GM18498 (cell line): ENCODE measurements around the gene KHNYN.
"Not testable (repeated sequence)": the region's sequence is repeated elsewhere in the genome, so short reads cannot be mapped to it uniquely, and the experiment has no call there.

ENCODE experiments used
- ATAC-seq: cut with Tn5 transposase; IDR thresholded peaks from one replicate; pipeline ENCODE4 v1.9.1; 2021; ENCODE audit warnings: mild to moderate bottlenecking, moderate library complexity; ENCODE audit not compliant: unreplicated experiment

Gene KHNYN

DNA sequence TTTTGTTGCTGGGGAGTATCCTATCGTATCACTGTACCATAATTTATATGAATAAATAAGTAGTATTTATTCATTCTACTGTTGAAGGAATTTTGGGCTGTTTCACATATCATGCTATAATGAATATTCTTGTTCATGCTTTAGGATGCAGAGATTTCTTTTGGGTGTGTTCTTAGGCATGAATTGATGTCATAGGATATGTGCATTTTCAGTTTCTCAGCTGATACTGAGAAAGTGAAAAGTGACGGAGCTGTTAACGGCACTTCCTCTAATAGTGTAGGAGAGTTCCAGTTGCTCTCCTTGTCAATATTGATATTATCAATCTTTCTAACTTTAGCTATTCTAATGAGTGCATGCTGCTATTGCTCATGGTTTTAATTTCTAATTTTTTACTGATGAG lies 36.1 kb downstream of the KHNYN start:
- no peak for ATAC-seq

DNA sequence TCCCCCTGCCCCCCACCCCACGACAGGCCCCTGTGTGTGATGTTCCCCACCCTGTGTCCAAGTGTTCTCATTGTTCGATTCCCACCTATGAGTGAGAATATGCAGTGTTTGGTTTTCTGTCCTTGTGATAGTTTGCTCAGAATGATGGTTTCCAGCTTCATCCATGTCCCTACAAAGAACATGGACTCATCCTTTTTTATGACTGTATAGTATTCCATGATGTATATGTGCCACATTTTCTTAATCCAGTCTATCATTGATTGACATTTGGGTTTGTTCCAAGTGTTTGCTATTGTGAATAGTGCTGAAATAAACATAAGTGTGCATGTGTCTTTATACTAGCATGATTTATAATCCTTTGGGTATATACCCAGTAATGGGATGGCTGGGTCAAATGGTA lies 40.7 kb downstream of the KHNYN start:
- not testable (repeated sequence) for ATAC-seq

DNA sequence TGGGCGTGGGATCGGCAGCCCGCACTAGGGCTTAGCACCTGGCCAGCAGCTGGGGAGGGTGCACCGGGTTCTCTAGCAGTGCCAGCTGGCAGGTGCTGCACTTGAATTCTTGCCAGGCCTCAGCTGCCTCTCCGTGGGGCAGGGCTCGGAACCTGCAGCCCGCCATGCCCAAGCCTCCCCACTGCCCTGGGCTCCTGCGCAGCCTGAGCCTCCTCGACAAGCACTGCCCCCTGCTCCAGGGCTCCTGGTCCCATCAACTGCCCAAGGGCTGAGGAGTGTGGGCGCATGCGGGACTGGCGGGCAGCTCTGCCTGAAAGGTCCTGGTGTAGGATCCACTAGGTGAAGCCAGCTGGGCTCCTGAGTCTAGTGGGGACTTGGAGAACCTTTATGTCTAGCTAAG lies 43.5 kb downstream of the KHNYN start:
- no peak for ATAC-seq

DNA sequence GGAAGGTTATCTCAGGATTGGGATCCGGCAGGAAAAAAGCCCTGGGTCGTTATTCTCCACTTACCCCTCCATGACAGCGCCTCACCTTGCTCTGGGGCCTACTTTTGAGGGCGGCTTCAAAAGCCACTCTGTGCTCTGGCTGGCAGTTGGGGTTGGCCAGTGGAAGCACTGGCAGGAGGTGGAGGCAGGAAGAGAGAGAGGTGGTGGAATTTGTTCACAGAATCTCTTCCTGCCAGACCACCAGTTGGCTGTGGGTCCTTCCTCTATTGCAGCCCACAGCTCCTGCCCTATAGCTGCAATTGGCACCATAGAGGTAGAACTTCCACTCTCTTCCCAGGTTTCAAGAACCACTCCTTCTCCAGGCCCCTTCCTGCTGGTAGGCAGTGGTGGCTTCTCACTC lies 45.5 kb downstream of the KHNYN start:
- no peak for ATAC-seq

DNA sequence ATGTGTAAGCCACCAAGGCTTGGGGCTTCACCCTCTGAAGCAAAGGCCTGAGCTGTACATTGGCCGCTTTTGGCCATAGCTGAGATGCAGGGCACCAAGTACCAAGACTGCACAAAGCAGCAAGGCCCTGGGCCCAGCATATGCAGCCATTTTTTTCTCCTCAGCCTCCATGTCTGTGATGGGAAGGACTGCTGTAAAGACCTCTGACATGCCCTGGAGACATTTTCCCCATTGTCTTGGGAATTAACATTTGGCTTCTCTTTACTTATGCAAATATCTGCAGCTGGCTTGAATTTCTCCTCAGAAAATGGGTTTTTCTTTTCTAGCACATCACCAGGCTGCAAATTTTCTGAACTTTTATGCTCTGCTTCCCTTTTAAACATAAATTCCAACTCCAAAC lies 50.2 kb downstream of the KHNYN start:
- not testable (repeated sequence) for ATAC-seq

DNA sequence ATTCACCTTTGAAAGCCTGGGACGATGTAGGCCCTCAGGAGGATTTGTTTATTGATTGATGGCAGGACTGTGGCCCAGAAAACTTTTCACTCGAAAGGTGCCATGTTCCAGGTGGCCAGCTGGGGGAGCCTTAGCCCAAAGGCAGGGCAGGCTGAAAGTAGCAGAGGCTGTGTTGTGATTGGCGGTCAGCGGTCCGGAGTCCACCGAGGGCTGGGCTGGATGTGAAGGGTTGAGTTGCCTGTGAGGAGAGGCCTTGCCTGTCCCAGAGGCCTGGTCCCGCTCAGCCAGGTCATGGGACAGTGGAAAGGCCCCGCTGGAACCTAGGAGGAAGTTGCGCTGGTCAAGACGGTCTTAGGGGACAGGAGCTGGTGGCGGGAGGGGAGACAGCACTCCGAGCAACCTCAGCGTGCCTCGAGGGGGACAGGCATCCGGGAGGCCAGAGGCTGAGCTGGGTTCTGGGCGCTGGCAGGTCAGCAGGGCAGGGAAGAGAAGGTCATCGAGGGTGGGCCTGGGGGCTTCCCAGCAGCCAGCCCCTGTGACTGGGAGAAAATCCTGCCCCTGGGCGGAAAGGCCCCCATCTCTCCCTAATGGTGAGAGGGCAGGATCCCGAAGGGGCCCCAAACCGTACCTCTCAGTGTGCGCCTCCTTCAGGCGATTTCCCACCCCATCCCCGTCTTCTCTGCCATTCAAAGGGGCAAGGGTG lies 52.0 kb downstream of the KHNYN start:
- peak; percentile 85 for ATAC-seq

DNA sequence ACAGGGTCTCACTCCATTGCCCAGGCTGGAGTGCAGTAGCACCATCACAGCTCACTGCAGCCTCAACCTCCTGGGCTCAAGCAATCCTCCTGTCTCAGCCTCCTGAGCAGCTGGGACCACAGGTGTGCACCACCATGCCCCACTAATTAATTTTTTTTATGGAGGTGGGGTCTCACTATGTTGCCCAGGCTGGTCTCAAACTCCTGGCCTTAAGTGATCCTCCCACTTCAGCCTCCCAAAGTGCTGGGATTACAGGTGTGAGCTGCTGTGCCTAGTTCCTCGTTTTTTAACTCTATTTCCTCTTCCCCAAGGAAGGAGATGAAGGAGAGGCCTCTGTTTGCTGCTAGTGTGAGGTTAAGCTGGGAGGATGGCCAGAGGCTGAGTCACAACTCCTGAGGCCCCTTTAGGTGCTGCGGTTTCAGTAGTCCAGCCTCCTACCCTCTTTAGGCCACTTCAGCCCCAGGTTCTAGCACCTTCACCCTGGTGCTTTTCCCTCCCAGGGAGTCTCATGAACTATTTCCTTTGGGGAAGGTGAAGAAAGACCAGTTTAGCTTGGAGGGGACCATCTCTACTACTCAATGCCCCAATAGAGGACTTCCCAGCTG lies 53.0 kb downstream of the KHNYN start:
- not testable (repeated sequence) for ATAC-seq

DNA sequence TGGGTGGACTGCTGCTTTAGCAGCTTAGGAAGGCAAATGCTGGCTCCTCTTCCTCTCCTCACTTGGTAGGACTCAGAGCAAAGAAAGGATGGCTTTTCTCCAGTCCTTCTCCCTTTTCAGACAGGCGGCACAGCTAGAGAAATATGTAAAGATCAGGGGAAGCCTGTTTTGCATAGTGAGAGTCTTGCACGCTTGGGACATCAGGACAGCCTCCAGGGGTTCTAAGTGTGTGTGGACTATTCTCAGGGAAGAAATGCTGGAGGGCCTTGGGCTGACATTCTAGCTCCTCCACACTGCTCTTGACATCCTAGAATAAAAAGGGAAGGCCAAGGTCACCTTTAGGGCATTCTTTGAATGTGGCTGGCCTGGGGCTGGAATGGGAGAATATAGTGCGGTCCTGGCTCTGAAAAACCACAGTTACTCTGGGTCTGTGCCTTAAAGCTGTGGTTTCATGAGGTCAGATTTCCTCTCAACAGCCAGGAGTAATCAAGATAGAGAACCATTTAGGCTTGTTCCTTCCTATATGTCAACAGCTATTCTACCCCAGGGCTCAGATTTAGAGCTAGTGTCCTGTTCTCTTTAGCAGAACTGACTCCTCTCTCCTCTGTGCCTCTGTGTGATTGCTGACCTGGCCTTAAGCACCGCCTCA lies 54.0 kb downstream of the KHNYN start:
- ATAC-seq: peak; percentile 58
